Upper lobe of left lung (tissue), 4 donors: Measurements from ENCODE around the gene RNF182.

Source experiments
- POLR2A ChIP-seq, 4 donors: fragments of 450-650 bp; IDR thresholded peaks; one replicate each; pipeline ENCODE4 v1.5.1; 2016 to 2017; ENCODE audit warnings: antibody characterized with exemption in 4 of 4, mild to moderate bottlenecking in 2 of 4
- TF ChIP-seq, protein P1 (sequence below), 6 experiments: fragments of 450-650 bp in 4 of 6; fragments of 200-600 bp in 2 of 6; sonication (generic) in 2 of 6; IDR thresholded peaks; one replicate each; pipeline ENCODE4 v1.5.1; 2016 to 2019; ENCODE audit warnings: antibody characterized with exemption in 6 of 6

DNA sequence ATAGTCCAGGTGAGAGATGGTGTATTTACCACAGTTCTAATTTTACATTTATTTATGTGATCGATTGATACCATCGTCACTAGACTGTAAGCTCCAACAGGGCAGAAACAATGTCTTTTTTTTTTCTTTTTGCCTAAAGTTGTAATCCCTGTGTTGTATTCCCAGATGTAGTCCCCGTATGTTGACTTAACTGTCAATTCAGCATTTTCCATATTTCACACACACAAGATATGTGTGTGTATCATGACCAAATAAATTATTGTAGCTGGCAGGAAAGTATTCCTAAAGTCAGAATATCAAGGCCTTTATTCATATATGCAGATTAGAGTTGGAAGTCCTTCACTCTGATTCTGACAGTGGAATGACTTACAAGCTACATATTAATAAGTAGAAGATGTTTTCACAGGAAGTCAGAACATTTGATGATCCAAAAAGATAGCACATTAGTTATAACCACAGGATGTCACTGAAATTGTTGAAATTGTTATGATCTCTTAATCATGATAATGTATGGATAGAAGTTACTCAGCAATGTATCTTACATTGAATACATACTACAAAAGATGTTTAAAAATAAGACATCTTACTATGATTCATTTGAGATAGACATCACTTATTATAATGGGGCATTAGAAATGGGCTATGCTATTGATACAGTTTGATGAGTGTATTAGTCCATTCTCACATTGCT is 10.6 kb downstream of the RNF182 start:
- TF ChIP-seq, protein P1, sequence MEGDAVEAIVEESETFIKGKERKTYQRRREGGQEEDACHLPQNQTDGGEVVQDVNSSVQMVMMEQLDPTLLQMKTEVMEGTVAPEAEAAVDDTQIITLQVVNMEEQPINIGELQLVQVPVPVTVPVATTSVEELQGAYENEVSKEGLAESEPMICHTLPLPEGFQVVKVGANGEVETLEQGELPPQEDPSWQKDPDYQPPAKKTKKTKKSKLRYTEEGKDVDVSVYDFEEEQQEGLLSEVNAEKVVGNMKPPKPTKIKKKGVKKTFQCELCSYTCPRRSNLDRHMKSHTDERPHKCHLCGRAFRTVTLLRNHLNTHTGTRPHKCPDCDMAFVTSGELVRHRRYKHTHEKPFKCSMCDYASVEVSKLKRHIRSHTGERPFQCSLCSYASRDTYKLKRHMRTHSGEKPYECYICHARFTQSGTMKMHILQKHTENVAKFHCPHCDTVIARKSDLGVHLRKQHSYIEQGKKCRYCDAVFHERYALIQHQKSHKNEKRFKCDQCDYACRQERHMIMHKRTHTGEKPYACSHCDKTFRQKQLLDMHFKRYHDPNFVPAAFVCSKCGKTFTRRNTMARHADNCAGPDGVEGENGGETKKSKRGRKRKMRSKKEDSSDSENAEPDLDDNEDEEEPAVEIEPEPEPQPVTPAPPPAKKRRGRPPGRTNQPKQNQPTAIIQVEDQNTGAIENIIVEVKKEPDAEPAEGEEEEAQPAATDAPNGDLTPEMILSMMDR (IDR thresholded peaks at IDR 0.05), result no peak
- no peak for TF ChIP-seq POLR2A (IDR thresholded peaks at IDR 0.05)
